GM12865 (cell line): ENCODE results near the gene ABCC4.

Experiments
- DNase-seq: peaks from one replicate; pipeline ENCODE4 v3.0.0; 2010; ENCODE audit warnings: low read depth
- H3K4me3 ChIP-seq: 2 replicates; pipeline ENCODE4 v1.5.1; 2011; ENCODE audit warnings: mild to moderate bottlenecking, low read depth, low read length, control low read depth
- CTCF ChIP-seq: IDR thresholded peaks from 2 replicates; pipeline ENCODE4 v1.5.1; 2011; ENCODE audit warnings: low read length, control low read depth, low read depth, inconsistent platforms; ENCODE audit not compliant: insufficient read depth; ENCODE audit errors: missing control alignments

ABCC4 gene

DNA sequence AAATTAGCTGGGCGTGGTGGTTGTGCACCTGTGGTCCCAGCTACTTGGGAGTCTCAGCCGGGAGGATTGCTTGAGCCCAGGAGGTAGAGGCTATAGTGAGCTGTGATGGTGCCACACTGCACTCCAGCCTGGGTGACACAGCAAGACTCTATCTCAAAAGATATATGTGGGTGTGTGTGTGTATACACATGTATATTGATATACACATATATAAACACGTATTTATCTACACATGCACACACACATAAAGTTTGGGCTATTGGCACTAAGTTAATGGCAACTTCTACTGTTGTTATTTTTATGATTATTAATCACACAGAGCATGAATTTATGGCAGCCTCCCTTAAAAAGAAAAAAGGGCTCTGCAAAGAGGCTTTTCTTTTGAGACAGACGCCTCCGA is 27.1 kb upstream of the ABCC4 start:
- H3K4me3 ChIP-seq, result no peak overlapping the region
- DNase-seq, result no peak
- TF ChIP-seq CTCF, result no peak

- H3K4me3 ChIP-seq, result no peak overlapping the region
- no peak for TF ChIP-seq CTCF
- no peak for DNase-seq
These were observed 25.9 kb upstream of the ABCC4 start for GRCh38 chr13:95327190-95327589.

DNA sequence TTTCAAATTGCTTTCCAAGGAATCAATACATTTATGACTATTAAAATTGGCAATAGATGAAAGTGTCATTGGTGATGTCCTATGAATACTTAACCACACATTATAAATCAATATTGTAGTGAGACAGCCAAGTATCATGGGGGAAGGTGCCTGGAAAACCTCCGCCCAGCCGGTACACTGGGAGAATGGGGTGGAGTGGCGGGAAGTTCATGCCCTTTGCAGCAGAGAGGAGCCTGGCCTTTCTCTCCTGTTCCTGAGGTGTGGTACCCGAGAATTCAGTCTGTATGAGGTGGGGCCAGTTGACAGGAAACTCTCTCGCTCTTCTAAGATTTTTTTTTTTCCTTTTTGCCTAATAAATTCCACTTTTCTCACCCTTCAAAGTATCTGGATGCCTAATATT is 25.4 kb upstream of the ABCC4 start:
- TF ChIP-seq CTCF, result no peak
- H3K4me3 ChIP-seq, result no peak overlapping the region
- no peak for DNase-seq

- no peak overlapping the region for H3K4me3 ChIP-seq
- TF ChIP-seq CTCF, result no peak
- no peak for DNase-seq
These were observed 24.2 kb upstream of the ABCC4 start for GRCh38 chr13:95325485-95325884.

DNA sequence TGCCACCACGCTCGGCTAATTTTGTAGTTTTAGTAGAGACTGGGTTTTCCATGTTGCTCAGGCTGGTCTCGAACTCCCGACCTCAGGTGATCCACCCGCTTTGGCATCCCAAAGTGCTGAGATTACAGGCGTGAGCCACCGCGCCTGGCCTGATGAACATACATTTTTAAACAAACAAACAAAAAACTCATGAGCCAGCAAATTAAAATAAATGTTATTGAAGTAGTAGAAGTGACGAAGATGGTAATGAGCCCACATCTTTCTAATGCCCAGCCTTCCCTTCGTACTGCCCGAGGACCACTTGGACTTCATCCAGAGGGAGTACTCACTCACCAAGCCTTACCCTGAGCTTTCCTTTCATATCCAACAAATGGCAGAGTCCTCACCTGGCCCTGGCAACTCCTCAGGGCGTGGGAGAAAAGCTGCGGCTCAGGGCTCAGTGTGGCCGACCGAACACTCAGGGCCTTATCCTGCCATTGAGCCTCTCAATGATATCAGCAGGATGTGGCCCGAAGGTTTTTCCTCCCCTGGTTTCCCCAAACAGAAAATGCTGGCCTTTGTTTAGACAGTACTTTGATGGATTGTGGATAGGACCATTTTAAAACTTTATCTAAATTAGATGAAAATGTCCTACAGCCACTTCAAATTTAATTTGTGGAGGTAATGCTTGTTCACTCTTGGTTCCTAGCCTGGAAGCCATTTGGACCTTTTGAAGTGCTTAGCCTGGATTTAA is 22.8 kb upstream of the ABCC4 start:
- no peak for DNase-seq
- no peak overlapping the region for H3K4me3 ChIP-seq
- TF ChIP-seq CTCF, result no peak

- no peak for DNase-seq
- no peak for TF ChIP-seq CTCF
These were observed 18.5 kb upstream of the ABCC4 start for GRCh38 chr13:95319551-95320274.

More at GRCh38 chr13:95319551-95320274, 18.5 kb upstream of the ABCC4 start:
- H3K4me3 ChIP-seq, result no peak overlapping the region
